GM12874 (cell line): ENCODE results near the gene MPC1L.

ENCODE experiments used
- CTCF ChIP-seq: IDR thresholded peaks from 2 replicates; pipeline ENCODE4 v1.5.1; 2011; ENCODE audit warnings: low read depth, mild to moderate bottlenecking, control low read depth, low read length, moderate library complexity; ENCODE audit not compliant: insufficient read depth

MPC1L gene

GRCh38 chrX:40646489-40647306, 23.5 kb downstream of the MPC1L start:
- no peak for TF ChIP-seq CTCF

GRCh38 chrX:40647307-40648197, 24.3 kb downstream of the MPC1L start, which contains the start of gene CXorf38:
CXorf38 (minus strand) TSS chrX:40647561; CDS start chrX:40647520, 41 bp downstream.
- 0 out of 2 replicates have a peak, but pooled peaks have one; percentile 2 for TF ChIP-seq CTCF

GRCh38 chrX:40651620-40652223, 28.5 kb downstream of the MPC1L start:
- TF ChIP-seq CTCF: peak; percentile 23; the same call in 1 of the 2 replicates

GRCh38 chrX:40652664-40653063, 29.4 kb downstream of the MPC1L start:
- no peak for TF ChIP-seq CTCF

GRCh38 chrX:40653535-40653934, 30.3 kb downstream of the MPC1L start:
- no peak for TF ChIP-seq CTCF

- TF ChIP-seq CTCF: no peak
These were observed 37.2 kb downstream of the MPC1L start for GRCh38 chrX:40660381-40660780.

- TF ChIP-seq CTCF: no peak
These were observed 38.3 kb downstream of the MPC1L start for GRCh38 chrX:40661489-40661888.
